Cardiac muscle cell (in vitro differentiated cells and primary cell): Measurements from ENCODE around the gene PAPOLB. TPM values are rescaled to one million over a fixed set of nuclear protein-coding genes. Genes with fewer than 3 reads are reported as not detected.

Experiments
- DNase-seq, 2 donors: peaks; one replicate each; pipeline versions ENCODE4 v3.0.0 to v3.0.0-alpha.2; 2010 to 2017; ENCODE audit warnings: low read depth in 1 of 2, low spot score in 1 of 2
- H3K27ac ChIP-seq: fragments of 200-600 bp; sonication (generic); 2 replicates; pipeline ENCODE4 v1.5.1; 2016
- H3K27me3 ChIP-seq: fragments of 200-600 bp; sonication (generic); 2 replicates; pipeline ENCODE4 v1.6.0; 2016; ENCODE audit warnings: control low read depth
- H3K36me3 ChIP-seq: fragments of 200-600 bp; sonication (generic); 2 replicates; pipeline ENCODE4 v1.5.1; 2016; ENCODE audit warnings: control low read depth
- H3K4me1 ChIP-seq: fragments of 200-600 bp; sonication (generic); 2 replicates; pipeline ENCODE4 v1.8.1; 2017; ENCODE audit warnings: low read depth, mild to moderate bottlenecking, mixed run types
- H3K4me3 ChIP-seq: fragments of 200-600 bp; sonication (generic); 2 replicates; pipeline ENCODE4 v1.5.1; 2016; ENCODE audit warnings: mild to moderate bottlenecking
- H3K9me3 ChIP-seq: fragments of 200-600 bp; sonication (generic); 2 replicates; pipeline ENCODE4 v1.5.1; 2017; ENCODE audit warnings: low read depth, mild to moderate bottlenecking, control low read depth
- CTCF ChIP-seq: IDR thresholded peaks from 2 replicates; pipeline ENCODE4 v1.5.1; 2012; ENCODE audit warnings: low read depth, mild to moderate bottlenecking, low read length
- polyA plus RNA-seq: library from polyadenylated mRNA; unstranded; fragments of >200 nt; fragmentation: Nextera tagmentation; extraction: Ambion mirVana; gene quantifications from 2 replicates; pipeline ENCODE4 v1.2.1, GENCODE V29; 2016
- total RNA-seq: library from RNA; depleted of rRNA; stranded (reverse); fragments of >200 nt; gene quantifications from 2 replicates; pipeline ENCODE4 v1.2.3, GENCODE V29; 2016

The PAPOLB gene
- total and polyA plus RNA-seq, 2 experiments from 2014 or later: 0.39 TPM; not detected in 1

GRCh38 chr7:4817178-4817901, 44.5 kb downstream of the PAPOLB start:
- no peak for DNase-seq
- H3K27ac ChIP-seq: no peak overlapping the region
- H3K4me3 ChIP-seq: no peak overlapping the region
- no peaks in the 10 kb centered on the region for H3K9me3 ChIP-seq
- TF ChIP-seq CTCF: no peak
- peaks cover 8% of the 10 kb centered on the region for H3K36me3 ChIP-seq
- H3K27me3 ChIP-seq: no peaks in the 10 kb centered on the region
- H3K4me1 ChIP-seq: no peaks in the 10 kb centered on the region

- Histone ChIP-seq H3K4me1 (no peaks in the 10 kb centered on the region), H3K36me3 (peaks cover 8% of the 10 kb centered on the region), H3K4me3 (no peak overlapping the region), H3K27ac (no peak overlapping the region), H3K27me3 (no peaks in the 10 kb centered on the region), H3K9me3 (no peaks in the 10 kb centered on the region)
- TF ChIP-seq CTCF: no peak
- no peak for DNase-seq
Observed at GRCh38 chr7:4816419-4817080, 45.3 kb downstream of the PAPOLB start.

- no peak overlapping the region for H3K4me3 ChIP-seq
- no peaks in the 10 kb centered on the region for H3K27me3 ChIP-seq
- H3K4me1 ChIP-seq: no peaks in the 10 kb centered on the region
- H3K36me3 ChIP-seq: peaks cover 8% of the 10 kb centered on the region
- TF ChIP-seq CTCF: no peak
- DNase-seq: no peak
- no peak overlapping the region for H3K27ac ChIP-seq
- H3K9me3 ChIP-seq: no peaks in the 10 kb centered on the region
Observed at GRCh38 chr7:4815609-4816418, 46.0 kb downstream of the PAPOLB start.

- Histone ChIP-seq H3K36me3 (peaks cover 10% of the 10 kb centered on the region), H3K4me3 (no peak overlapping the region), H3K9me3 (no peaks in the 10 kb centered on the region), H3K27ac (no peak overlapping the region), H3K27me3 (no peaks in the 10 kb centered on the region), H3K4me1 (no peaks in the 10 kb centered on the region)
- DNase-seq: no peak
- no peak for TF ChIP-seq CTCF
Observed at GRCh38 chr7:4815121-4815520, 46.7 kb downstream of the PAPOLB start.

- H3K36me3 ChIP-seq: peaks cover 11% of the 10 kb centered on the region
Observed at GRCh38 chr7:4814433-4814832, 47.4 kb downstream of the PAPOLB start.

More at GRCh38 chr7:4814433-4814832, 47.4 kb downstream of the PAPOLB start:
- Histone ChIP-seq H3K27me3 (no peaks in the 10 kb centered on the region), H3K9me3 (no peaks in the 10 kb centered on the region), H3K4me3 (no peak overlapping the region), H3K27ac (no peak overlapping the region), H3K4me1 (no peaks in the 10 kb centered on the region)
- no peak for DNase-seq
- TF ChIP-seq CTCF: no peak
